ENCODE results near the gene ADAP2.

DNA sequence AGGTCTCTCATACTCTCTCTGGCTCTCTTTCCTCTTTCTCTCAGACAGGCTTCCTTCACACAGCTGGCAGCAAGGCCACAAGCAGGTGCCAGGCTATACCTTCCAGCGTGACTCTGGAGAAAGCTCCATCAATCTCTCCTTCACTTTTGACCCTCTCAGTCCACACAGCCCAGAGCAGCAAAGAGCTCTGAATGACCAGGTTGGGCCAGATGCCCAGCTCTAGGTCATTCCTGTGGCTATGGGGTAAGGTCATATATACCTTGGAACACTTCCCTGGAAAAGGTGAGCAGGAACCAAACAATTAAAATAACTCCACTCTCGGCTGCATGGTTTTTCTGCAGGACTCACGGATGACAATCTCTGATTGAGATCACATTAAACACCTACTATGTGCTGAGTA is 8.8 kb downstream of the ADAP2 start:
- TF ChIP-seq, protein P1, sequence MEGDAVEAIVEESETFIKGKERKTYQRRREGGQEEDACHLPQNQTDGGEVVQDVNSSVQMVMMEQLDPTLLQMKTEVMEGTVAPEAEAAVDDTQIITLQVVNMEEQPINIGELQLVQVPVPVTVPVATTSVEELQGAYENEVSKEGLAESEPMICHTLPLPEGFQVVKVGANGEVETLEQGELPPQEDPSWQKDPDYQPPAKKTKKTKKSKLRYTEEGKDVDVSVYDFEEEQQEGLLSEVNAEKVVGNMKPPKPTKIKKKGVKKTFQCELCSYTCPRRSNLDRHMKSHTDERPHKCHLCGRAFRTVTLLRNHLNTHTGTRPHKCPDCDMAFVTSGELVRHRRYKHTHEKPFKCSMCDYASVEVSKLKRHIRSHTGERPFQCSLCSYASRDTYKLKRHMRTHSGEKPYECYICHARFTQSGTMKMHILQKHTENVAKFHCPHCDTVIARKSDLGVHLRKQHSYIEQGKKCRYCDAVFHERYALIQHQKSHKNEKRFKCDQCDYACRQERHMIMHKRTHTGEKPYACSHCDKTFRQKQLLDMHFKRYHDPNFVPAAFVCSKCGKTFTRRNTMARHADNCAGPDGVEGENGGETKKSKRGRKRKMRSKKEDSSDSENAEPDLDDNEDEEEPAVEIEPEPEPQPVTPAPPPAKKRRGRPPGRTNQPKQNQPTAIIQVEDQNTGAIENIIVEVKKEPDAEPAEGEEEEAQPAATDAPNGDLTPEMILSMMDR (IDR thresholded peaks at IDR 0.05), result no peak
- no peak for TF ChIP-seq POLR2A (IDR thresholded peaks at IDR 0.05)
- no peak for TF ChIP-seq POLR2AphosphoS5 (IDR thresholded peaks at IDR 0.05)
- TF ChIP-seq EP300 (IDR thresholded peaks at IDR 0.05), result no peak
